Large intestine (tissue), 3 donors: ENCODE results near the gene KNDC1. TPM values are rescaled to one million over a fixed set of nuclear protein-coding genes. Genes with fewer than 3 reads are reported as not detected.
"Not testable (repeated sequence)": the region's sequence is repeated elsewhere in the genome, so short reads cannot be mapped to it uniquely, and the experiment has no call there.

ENCODE experiments used
- DNase-seq, 2 donors: peaks; one replicate each; pipeline versions ENCODE4 v3.0.0 to v3.0.0-alpha.2; 2013
- H3K27ac ChIP-seq: one replicate; pipeline ENCODE4 v1.5.1; 2013; ENCODE audit warnings: low read length
- H3K27me3 ChIP-seq: 2 replicates; pipeline ENCODE4 v1.6.1; 2013; ENCODE audit warnings: low read length; ENCODE audit not compliant: control insufficient read depth, insufficient read depth
- H3K36me3 ChIP-seq: 2 replicates; pipeline ENCODE4 v1.6.1; 2013; ENCODE audit warnings: low read length; ENCODE audit not compliant: control insufficient read depth, insufficient read depth
- H3K4me1 ChIP-seq: one replicate; pipeline ENCODE4 v1.6.1; 2013; ENCODE audit warnings: low read length; ENCODE audit not compliant: control insufficient read depth, insufficient read depth
- H3K4me3 ChIP-seq: one replicate; pipeline ENCODE4 v1.5.1; 2013; ENCODE audit warnings: low read length
- H3K9me3 ChIP-seq: one replicate; pipeline ENCODE4 v1.6.1; 2013; ENCODE audit warnings: mild to moderate bottlenecking, low read depth, low read length, moderate library complexity; ENCODE audit not compliant: control insufficient read depth
- WGBS: methylation state at CpG from one replicate; pipeline ENCODE4 v1.1.5; 2013; ENCODE audit warnings: low lambda C conversion rate; ENCODE audit not compliant: insufficient coverage; 5-methylcytosine and 5-hydroxymethylcytosine counted together
- polyA plus RNA-seq: library from polyadenylated mRNA; unstranded; fragments of 120-200 nt; gene quantifications from one replicate; pipeline ENCODE4 v1.2.1, GENCODE V29; 2013

KNDC1 gene
- polyA plus RNA-seq, 1 donor = 18.8 TPM

- WGBS = no CpG with 5 or more reads among the region's 26 CpGs
- no peak overlapping the region for H3K4me3 ChIP-seq
- H3K9me3 ChIP-seq = peaks cover 4% of the 10 kb centered on the region
Observed at GRCh38 chr10:133132473-133133291, 27.3 kb upstream of the KNDC1 start.

DNA sequence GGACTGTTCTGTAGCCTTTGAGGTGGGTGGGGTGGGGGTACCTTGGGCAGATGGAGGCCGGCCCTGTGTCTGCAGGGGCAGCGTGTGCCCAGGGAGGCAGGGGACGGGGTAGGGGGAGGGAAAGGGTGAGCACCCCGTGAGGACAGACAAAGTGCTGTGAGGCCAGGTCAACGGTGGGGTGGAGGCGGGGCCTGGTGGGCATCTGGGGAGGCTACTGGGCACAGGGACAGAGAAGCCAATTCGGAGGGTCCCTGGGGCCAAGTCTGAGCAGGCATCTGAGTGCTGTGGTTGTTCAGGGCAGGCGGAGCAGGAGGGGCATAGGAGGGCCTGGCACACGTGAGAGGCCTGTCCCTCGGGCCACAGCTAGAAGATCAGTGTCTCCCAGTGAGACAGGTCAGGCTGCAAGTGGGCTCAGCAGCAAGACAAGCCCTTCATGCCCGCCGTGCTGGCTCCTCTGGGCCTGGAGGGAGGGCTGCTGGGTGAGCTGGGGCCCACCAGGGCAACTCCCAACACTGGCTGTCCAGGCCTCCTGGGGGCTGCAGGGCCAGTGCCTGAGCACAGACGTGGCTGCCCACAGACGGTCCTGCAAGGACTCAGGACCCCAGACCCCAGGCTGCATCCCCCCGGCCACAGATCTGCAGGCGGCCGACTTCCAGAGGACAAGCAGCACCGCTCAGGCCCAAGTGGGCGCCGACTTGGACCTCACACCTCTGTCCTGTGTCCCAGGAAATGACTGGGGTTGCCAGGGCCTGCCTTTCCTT, 26.4 kb upstream of the KNDC1 start:
- no peaks in the 10 kb centered on the region for H3K36me3 ChIP-seq
- no peaks in the 10 kb centered on the region for H3K9me3 ChIP-seq
- H3K4me3 ChIP-seq = no peak overlapping the region
- DNase-seq = no peak
- H3K4me1 ChIP-seq = no peaks in the 10 kb centered on the region
- H3K27me3 ChIP-seq = no peaks in the 10 kb centered on the region
- H3K27ac ChIP-seq = no peak overlapping the region
- no CpG with 5 or more reads among the region's 20 CpGs for WGBS

More at GRCh38 chr10:133132473-133133291, 27.3 kb upstream of the KNDC1 start:
- Histone ChIP-seq H3K27me3 (no peaks in the 10 kb centered on the region), H3K27ac (no peak overlapping the region), H3K36me3 (no peaks in the 10 kb centered on the region), H3K4me1 (no peaks in the 10 kb centered on the region)
- DNase-seq = no peak

- WGBS = no CpG with 5 or more reads among the region's 20 CpGs
- DNase-seq = no peak
- Histone ChIP-seq H3K36me3 (no peaks in the 10 kb centered on the region), H3K4me1 (no peaks in the 10 kb centered on the region), H3K9me3 (no peaks in the 10 kb centered on the region), H3K27ac (no peak overlapping the region), H3K4me3 (no peak overlapping the region), H3K27me3 (no peaks in the 10 kb centered on the region)
Observed at GRCh38 chr10:133134411-133135115, 25.5 kb upstream of the KNDC1 start.

- no CpG with 5 or more reads among the region's 8 CpGs for WGBS
- Histone ChIP-seq H3K27ac (no peak overlapping the region), H3K9me3 (no peaks in the 10 kb centered on the region), H3K27me3 (no peaks in the 10 kb centered on the region), H3K4me3 (no peak overlapping the region), H3K4me1 (no peaks in the 10 kb centered on the region), H3K36me3 (no peaks in the 10 kb centered on the region)
- no peak for DNase-seq
Observed at GRCh38 chr10:133135116-133135465, 24.9 kb upstream of the KNDC1 start.

GRCh38 chr10:133137486-133138145, 22.4 kb upstream of the KNDC1 start:
- no CpG with 5 or more reads among the region's 12 CpGs for WGBS
- H3K27me3 ChIP-seq, H3K4me1 ChIP-seq, DNase-seq, H3K9me3 ChIP-seq, H3K27ac ChIP-seq, H3K4me3 ChIP-seq, H3K36me3 ChIP-seq: not testable (repeated sequence)

- Histone ChIP-seq H3K4me1 (peaks cover 13% of the 10 kb centered on the region), H3K36me3 (no peaks in the 10 kb centered on the region), H3K27ac (no peak overlapping the region), H3K27me3 (peaks cover 2% of the 10 kb centered on the region), H3K4me3 (no peak overlapping the region), H3K9me3 (no peaks in the 10 kb centered on the region)
- no CpG with 5 or more reads among the region's 17 CpGs for WGBS
- DNase-seq = no peak
Observed at GRCh38 chr10:133139551-133140065, 20.4 kb upstream of the KNDC1 start.

DNA sequence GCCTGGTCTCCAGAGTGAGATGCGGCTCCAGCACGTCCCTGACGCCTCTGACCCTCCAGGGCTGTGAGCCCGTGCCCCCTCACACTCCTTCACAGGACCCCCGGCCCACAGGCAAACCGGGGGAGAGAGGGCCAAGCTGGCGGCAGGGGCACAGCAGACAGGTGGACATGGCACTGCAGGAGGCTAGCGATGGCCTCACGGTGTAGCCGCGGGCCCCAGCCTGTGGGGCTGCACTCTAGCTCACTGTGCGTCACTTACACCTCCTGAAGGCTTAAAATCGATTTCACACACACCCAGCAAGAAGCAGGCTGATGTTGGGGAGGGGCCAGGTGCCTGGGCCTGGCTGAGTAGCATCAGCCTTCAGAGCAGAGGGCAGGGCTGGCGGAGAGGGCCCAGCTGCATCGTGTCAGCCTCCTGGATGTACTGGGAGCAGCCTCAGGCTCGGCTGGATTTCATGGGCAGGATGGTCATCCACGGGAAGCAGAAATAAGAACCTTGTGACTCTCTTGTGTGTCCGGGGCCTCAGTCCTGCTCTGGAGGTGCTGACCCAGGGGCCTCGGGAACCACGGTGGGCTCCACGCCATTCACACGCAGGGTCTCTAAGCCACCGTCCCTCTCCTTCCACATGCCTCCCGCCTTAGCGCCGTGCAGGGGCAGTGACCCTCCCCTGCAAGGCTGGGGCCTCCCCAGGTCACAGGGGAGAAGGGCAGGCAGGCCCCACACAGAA, 19.4 kb upstream of the KNDC1 start:
- Histone ChIP-seq H3K36me3 (no peaks in the 10 kb centered on the region), H3K27me3 (peaks cover 2% of the 10 kb centered on the region), H3K9me3 (no peaks in the 10 kb centered on the region), H3K27ac (no peak overlapping the region), H3K4me3 (no peak overlapping the region), H3K4me1 (peaks cover 13% of the 10 kb centered on the region)
- no CpG with 5 or more reads among the region's 26 CpGs for WGBS
- DNase-seq = no peak

DNA sequence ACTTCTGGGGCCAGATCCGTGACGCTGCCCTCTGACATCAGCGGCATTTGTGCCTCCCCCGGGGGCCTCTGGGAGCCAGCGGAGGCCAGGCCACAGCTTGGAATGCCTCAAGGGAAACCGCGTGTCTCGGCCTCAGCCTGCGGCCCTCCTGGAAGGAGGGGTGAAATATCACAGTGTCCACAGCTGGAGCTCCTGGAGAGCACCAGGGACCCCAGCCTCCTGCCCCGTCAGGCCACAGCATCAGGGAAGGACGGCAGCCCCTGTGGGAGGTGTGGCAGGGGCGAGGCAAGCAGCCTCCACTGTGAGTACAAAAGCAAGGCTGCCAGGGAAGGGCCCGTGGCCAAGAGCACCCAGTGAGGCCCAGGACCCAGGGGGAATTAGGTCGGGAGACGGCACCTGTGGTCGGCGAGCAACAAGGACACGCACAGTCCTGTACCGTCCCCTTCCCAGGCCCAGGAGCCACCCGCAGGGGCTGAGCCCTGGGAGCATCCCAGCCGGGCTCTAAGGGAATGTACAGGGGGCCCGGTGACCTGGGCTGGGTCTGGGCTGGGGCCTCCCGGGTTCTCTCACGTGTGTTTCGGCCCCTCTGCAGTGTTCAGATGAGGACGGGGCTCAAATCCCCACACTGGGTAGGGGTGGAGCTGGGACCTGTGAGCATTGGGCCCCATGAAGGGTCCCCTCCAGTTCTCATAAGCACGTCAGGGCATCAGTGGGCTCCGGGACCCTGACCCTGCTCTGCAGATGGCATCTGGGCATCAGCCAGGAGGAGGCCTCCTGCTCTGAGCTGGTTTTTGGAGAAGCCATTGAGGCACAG, 18.7 kb upstream of the KNDC1 start:
- peaks cover 2% of the 10 kb centered on the region for H3K27me3 ChIP-seq
- no peak for DNase-seq

GRCh38 chr10:133141958-133142340, 18.1 kb upstream of the KNDC1 start:
- Histone ChIP-seq H3K27me3 (peaks cover 2% of the 10 kb centered on the region), H3K36me3 (no peaks in the 10 kb centered on the region), H3K4me1 (peaks cover 13% of the 10 kb centered on the region), H3K27ac (no peak overlapping the region), H3K4me3 (no peak overlapping the region), H3K9me3 (no peaks in the 10 kb centered on the region)
- whole genome bisulfite sequencing = no CpG with 5 or more reads among the region's 27 CpGs
- no peak for DNase-seq

More for the DNA sequence above, 18.7 kb upstream of the KNDC1 start:
- H3K36me3 ChIP-seq = no peaks in the 10 kb centered on the region
- peaks cover 13% of the 10 kb centered on the region for H3K4me1 ChIP-seq
- H3K27ac ChIP-seq = no peak overlapping the region
- no CpG with 5 or more reads among the region's 28 CpGs for WGBS
- no peaks in the 10 kb centered on the region for H3K9me3 ChIP-seq
- no peak overlapping the region for H3K4me3 ChIP-seq
